A204.1 (cell line): ENCODE data around the gene RABL6.
"Not testable (repeated sequence)": the region's sequence is repeated elsewhere in the genome, so short reads cannot be mapped to it uniquely, and the experiment has no call there.

Source experiments
- FAIRE-seq: peaks from 2 replicates; lab custom pipeline; 2012; peaks lifted over from hg19 to GRCh38; lab: Jason Lieb, UNC

RABL6 gene

DNA sequence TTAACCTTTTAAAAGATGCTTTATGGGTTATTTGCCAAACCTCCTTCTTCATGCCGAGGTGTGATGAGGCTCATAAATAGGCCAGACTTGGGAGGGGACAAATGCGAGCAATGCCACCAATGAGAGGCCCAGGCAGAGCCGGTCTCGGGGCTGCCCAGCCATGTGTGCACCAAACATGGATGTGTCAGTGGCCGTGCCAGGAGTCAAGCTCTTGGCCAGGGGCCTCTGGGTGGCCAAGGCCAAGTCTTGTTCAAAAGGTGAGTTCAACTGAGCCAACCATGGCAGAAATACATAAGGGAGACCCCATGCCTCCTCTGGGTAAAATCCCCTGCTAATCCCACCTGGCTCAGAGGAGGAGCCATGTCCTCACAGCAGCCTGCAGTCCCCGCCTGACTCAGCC lies 32.6 kb upstream of the RABL6 start:
- no peak for FAIRE-seq

DNA sequence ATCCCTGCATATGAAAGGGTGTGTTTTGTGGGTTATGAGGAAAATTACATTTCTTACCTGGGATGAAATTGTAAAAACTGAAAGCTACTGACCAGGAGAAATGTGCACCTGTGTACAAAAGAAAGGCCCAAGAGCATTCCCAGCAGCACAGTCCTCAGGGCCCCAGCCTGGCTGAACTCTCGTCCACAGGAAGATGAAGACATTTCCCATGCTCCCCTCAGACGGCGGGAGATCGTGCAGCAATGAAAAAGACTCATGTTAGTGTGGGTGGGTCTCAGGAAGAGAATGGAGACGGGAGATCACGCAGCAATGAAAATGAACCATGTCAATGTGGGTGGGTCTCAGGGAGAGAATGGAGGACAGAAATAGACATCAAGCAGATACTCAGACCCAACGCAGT lies 30.8 kb upstream of the RABL6 start:
- FAIRE-seq = no peak

DNA sequence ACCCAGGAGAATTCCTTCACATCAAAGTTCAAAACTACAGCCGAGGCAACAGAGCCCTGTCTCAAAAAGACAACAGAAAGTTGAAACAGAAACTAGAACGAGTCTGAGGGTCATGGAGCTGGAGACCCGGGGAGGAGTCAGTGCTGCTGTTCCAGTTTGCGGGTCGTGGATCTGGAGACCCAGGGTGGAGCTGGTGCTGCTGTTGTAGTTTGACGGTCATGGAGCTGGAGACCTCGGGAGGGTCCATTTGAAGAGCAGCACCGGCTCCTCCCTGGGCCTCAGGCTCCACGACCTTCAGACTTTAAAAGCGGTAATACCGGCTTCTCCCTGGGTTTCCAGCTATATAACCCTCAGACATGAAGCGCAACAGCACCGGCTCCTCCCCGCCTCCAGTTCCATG lies 30.4 kb upstream of the RABL6 start:
- FAIRE-seq = no peak

DNA sequence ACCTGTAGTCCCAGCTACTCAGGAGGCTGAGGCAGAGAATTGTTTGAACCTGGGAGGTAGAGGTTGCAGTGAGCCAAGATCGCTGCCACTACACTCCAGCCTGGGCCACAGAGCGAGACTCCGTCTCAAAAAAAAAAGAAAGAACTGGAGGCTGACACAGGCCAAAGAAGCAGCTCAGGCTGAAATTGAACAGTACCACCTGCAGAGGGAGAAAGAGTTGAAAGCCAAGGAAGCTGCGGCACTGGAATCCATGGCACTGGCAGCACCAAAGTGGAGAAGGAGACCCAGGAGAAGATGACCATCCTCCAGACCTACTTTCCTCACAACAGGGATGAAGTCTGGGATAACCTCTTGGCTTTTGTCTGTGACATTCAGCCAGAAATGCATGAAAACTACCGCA lies 27.9 kb upstream of the RABL6 start:
- no peak for FAIRE-seq

DNA sequence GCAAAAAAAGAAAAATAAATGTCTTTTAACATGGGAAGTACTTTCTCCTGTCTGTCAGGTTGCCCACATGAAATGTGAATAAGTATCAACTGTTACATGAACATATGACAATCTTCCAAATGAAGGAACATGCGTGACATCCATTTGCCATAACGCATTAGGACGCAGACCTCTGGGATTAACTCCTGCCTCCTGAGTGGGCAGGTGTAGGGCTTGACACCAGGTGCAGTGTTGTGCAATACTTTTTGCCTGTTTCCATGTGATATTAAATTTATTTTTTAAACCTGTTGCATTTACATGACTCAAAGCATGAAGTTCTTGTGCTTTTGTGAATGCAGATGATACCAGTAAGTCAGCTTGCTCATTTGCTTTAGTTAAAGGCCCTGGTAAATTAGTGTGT lies 25.3 kb upstream of the RABL6 start:
- FAIRE-seq = no peak

DNA sequence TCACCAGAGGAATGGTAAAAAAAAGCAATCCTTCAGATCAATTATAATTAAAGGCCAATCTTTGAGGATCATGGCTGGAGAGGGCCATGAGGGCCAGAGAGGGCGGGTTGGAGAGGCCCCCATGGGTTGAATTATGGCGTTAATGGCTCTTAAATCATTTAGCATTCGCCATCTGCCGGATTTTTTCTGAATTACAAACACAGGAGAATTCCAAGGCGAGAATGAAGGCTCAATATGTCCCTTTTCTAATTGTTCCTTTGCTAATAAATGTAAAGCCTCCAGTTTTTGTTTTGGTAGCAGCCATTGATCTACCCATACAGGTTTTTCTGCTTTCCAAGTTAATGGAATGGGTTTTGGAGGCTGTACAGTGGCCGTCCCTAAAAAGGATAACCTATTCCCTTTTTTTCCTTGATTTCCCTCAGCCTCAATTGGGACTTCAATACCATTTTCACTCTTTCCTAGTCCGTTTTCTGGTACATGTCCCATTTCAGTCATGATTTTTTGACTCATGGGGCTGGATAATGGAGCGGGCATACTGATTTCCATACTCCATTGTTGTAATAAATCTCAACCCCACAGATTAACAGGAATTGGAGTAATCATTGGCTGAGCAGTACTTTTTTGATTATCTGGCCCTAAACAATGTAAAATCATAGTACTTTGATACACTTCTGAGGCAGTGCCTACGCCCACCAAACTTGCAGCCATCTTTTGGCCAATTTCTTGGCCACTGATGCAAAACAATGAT lies 23.3 kb upstream of the RABL6 start:
- peak; percentile 72 for FAIRE-seq

DNA sequence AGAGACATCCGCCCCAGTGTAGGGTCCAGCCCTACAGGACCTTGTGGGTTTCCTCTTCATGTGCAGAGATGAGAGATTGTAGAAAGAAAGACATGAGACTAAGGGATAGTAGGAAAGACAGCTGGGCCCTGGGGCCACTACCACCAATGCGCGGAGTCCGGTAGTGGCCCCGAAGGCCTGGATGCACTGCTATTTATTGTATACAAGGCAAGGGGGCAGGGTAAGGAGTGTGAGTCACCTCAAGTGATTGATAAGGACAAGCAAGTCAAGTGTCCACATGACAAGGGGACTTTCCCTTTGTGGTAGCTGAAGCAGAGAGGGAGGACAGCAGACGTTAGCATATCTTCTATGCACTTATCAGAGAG lies 22.8 kb upstream of the RABL6 start:
- no peak for FAIRE-seq

DNA sequence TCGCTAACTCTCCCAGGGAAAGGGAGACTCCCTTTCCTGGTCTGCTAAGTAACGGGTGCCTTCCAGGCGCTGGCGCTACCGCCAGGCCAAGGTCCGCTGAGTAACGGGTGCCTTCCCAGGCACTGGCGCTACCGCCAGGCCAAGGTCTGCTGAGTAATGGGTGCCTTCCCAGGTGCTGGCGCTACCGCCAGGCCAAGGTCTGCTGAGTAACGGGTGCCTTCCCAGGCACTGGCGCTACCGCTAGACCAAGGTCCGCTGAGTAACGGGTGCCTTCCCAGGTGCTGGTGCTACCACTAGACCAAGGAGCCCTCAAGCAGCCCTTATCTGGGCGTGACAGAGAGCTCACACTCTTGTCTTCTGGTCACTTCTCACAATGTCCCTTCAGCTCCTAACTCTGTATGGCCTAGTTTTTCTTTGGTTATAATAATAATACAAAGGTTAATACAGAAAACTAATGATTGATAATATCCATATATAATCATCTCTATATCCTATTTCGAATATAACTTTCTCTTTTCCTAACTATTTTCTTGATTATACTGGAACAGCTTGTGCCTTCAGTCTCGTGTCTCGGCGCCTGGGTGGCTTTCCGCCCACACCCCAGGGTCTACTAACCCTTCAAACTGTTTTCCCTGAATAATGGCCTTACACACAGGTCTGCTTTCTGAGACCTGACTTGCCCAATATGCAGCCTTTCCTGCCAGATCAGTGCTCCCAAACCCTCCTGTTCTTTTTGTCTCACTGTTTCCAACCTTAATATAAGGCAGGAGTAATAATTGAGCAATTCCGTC lies 22.0 kb upstream of the RABL6 start:
- not testable (repeated sequence) for FAIRE-seq

DNA sequence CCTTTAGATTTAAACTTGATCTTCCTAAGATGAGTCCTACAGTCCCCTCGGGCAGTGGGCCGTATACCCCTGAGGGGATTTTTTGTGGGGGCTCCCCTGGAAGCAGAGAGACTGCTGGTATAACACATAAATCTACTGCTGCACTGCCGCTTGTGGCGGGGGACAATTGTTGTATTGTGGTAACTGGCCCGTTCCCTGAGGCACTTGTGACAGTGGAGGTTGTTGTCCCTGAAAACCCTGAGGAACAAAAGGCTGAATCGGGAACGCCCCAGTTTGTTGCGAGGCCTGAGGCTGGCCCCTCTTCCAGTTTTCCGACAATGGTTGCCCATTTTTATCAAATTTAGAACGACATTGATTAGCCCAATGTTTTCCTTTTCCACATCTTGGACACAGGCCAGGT lies 21.3 kb upstream of the RABL6 start:
- FAIRE-seq = no peak

DNA sequence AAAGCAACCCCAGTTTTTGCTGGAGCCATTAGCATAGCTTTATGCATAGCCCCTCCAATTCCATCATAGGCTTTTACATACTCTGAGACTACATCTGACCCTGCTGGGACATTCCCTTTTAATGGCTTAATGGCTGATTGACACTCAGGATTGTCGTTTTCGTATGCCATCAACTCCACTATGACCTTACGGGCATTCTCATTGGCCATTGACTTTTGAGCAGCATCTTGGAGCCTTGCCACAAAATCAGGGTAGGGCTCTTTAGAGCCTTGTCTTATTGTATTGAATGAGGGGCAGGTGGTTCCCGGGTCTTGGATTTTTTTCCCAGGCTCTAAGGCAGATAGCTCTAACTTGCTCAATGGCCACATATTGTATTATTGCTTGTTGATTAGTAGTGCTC lies 20.8 kb upstream of the RABL6 start:
- not testable (repeated sequence) for FAIRE-seq

DNA sequence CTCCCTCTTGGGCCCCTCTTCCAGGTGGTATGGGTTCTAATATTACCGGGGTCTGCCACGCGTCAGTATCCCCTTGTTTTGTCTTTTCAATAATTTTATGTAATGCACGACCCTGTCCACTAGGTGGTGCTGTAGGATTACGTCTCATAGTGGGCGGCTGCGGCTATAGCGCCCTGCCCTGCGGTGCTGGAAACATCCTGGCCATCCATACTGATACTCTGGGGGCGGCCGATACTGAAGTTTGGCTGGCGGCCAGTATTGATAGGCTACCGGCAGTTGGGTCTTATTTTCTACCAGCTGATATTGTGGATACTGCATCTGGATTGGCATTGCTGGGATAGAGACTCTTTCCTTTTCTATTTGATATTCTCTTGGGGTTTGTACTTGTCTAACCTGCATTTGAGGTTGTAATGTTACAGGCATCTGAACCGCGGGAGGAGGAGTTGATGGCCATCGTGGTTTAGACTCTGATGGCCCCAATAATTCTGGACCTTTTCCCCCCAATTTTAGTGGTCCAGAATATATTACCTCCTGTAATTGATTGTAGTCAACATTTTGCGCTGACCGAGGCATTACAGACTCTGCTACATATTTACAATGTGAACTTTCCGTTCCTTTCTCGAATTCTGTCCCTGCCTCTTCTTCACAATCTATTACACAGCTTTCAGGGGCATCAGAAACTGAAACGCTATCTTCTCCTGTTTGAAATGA lies 19.9 kb upstream of the RABL6 start:
- FAIRE-seq = no peak

DNA sequence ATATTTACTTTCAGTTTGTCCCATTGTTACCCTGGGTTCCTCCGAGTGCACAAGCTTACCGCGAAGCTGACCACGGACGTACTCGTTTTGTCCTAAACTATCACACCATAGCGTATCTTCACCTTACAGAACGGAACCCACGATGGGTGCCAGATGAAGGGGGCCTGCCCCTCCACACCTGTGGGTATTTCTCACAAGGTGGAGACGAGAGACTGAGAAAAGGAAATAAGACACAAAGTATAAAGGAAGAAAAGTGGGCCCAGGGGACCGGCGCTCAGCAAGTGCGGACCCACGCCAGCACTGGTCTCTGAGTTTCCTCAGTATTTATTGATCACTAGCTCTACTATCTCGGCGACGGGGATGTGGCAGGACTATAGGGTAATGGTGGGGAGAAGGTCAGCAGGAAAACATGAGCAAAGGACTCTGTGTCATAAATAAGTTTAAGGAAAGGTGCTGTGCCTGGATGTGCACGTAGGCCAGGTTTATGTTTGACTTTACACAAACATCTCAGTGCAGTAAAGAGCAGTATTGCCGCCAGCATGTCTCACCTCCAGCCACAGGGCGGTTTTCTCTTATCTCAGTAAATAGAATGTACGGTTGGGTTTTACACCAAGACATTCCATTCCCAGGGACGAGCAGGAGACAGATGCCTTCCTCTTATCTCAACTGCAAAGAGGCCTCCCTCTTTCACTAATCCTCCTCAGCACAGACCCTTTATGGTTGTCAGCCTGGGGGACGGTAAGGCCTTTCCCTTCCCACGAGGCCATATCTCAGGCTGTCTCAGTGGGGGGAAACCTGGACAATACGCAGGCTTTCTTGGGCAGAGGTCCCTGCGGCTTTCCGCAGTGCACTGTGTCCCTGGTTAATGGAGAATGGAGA lies 18.9 kb upstream of the RABL6 start:
- FAIRE-seq = not testable (repeated sequence)

DNA sequence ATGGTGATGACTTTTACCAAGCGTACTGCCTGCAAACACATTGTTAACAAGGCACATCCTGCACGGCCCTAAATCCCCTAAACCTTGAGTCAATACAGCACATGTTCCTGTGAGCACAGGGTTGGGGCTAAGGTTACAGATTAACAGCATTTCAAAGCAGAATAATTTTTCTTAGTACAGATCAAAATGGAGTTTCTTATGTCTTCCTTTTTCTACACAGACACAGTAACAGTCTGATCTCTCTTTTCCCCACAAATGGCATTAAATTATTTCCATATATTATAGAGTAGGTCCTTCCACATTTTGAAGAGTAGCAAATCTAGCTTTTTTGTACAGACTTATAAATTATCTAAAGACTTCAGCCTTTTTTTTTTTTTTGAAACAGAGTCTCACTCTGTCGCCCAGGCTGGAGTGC lies 18.2 kb upstream of the RABL6 start:
- no peak for FAIRE-seq

DNA sequence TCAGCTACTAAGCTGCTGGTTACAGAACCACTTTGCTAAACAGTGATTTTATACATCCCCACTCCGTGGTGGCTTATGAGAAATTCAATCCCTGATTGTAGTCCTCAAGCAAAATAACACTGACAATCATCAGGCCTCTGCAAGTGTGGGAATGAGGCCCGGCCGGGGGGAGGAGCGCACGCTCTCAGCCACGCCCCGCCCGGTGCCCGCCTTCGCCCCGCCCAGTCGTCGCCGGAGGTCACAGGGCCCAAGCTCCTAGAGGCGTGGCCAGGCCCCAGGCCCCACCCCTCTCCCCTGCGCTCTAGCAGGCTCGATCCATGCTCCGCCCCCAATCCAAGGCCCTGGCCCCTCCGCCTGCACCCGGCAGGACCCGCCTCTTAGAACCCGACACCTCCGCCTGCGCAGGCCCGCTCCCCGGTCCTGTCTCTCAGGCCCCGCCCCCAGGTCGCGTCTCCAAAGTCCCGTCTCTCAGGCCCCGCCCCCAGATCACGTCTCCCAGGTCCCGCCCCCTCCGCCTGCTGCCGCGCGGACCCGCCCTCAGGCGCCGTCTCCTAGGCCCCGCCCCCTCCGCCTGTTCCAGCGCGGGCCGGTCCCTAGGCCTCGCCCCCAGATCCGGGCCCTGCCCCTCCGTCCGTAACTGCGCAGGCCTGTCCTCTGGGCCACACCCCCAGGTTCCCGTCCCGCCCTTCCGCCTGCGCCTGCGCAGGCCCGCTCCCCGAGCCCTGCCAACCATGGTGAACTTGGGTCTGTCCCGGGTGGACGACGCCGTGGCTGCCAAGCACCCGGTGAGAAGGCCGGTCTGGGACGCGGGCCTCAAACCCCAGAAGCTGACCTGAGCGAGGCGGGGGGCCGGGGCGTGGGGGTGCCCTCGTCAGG lies 16.9 kb upstream of the RABL6 start, which contains the start of gene TMEM141:
TSS of gene TMEM141 (plus strand) at position 705 of the 876 bp plus-strand sequence. CDS start at position 732, 27 bp downstream.
- FAIRE-seq = no peak

DNA sequence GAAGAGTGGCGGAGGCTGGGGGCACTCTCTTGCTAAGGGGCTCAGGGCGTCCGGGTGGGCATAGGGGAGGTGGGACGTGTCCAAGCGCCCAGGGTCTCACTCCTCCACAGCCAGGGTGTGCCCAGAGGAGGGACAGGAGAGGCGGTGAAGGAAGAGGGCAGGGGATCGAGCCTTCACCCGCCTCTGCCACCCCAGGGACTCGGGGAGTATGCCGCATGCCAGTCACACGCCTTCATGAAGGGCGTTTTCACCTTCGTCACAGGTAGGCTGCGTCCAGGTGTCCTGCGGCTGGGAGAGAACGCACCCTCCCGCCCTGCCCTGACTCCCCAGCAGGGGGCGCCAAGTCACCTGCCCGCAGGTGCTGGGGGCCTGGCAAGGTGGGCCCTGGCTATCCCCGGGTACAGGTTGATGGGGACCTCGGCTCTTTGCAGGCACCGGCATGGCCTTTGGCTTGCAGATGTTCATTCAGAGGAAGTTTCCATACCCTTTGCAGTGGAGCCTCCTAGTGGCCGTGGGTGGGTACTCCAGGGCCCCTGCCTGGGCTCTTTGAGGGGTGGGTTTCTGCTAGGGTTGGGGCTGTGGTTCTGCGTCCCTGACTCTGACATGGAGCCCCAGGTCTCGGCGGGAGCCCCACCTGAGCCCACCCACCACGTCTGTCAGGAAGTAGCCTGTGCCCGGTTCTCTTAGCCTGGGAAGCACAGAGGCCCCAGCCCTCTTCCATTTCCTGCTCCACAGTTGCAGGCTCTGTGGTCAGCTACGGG lies 16.1 kb upstream of the RABL6 start:
- FAIRE-seq = no peak

DNA sequence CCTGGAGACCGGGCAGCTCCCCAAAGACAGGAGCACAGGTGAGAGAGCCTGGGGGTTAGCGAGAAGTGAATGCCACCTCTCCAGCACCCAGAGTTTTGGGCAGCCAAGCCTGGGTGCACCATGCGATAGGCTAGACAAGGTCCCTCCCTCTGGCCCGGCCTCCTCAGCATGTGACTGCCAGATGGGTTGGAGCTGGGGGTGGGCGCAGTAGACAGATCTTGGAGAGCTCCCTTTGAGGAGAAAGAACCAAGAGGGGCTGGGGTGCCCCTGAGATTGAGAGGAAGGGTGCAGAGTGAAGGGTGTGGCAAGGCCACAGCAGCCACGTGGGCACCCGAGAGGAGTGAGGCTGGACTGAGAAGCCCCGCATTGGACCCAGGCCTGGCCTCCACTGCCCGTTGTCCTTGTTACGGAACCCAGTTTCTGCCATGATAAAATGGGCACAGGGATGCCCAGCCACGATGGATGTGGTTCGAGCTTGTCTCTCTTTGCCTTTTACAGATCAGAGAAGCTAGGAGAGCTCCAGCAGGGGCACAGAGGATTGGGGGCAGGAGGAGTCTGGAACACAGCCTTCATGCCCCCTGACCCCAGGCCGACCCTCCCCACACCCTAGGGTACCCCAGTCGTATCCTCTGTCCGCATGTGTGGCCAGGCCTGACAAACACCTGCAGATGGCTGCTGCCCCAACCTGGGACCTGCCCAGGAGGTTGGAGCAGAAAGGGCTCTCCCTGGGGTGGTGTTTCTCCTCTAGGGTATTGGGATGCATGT lies 15.2 kb upstream of the RABL6 start:
- FAIRE-seq = no peak

DNA sequence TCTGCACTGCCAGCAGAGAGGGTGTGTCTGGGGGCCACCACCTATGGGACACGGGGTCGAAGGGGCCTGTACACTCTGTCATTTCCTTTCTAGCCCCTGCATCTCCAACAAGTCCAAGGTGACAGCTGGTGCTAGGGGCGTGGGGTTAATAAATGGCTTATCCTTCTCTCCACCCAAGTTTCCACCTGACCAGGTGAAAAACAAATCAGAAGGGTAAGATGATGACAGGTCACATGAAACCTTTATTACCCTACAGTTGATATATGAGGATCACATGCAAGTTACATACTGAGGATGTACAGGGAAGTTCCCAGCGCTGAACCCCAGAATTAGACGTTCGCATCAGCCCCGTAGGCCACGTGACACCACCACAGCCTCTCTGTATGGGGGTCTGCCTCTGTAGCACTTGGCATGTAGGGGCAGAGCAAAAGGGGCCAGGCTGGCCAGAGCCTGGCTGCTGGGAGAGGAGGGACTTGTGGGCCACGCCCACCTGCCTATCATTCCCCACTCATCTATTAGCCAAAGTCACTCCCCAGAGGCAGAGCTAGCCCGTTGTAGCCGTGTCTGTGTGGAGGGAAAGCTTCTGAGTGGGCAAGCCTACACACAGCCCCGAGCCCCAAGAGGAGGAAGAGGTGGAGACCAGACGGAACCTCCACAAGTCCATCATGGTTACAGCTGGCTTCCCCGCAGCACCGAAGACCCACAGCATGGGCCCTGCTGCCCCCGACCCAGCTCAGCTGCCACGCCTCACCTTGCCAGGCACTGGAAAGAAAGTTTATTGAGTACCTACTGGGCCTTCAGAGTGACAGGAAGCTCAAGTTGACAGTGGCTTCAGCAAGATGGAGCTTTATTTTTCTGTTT lies 14.4 kb upstream of the RABL6 start:
- FAIRE-seq = no peak

DNA sequence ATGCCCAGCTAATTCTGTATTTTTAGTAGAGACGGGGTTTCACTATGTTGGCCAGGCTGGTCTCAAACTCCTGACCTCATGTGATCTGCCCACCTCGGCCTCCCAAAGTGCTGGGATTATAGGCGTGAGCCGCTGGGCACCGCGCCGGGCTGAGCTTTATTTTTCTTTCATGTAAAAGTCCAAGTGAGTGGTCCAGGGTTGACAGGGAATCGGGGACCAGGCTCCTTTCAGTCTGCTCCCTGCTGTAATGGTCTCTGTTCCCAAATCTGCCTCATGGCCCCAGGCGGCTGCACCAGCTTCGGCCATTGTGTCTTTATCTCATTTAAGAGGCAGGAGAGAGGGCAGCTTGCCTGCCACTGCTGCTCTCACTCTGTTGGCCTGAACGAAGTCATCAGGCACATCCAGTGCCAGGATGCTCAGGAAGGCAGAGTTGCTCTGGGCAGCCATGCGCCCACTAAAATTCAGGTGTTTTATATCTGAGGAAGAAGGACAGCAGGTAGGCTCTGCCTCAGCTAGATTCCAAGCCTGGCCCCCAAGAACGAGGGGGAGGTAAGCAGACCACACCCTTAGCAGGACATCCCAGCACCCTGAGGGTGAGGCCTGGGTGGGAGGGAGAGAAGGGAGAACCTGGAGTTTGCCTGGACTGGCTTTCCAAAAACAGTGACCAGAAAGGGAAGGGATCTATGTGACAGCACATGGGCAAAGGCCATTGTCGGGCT lies 13.3 kb upstream of the RABL6 start:
- no peak for FAIRE-seq
